Stimulated activated CD4-positive, alpha-beta T cell treated with anti-CD3 and anti-CD28 coated beads, Interleukin-15, amount 100 ng/mL, for 24 hours (primary cell): Measurements from ENCODE around the gene PHF21A.

Experiments used
- DNase-seq: peaks from one replicate; pipeline ENCODE4 v3.0.0-alpha.2; 2020

The PHF21A gene

DNA sequence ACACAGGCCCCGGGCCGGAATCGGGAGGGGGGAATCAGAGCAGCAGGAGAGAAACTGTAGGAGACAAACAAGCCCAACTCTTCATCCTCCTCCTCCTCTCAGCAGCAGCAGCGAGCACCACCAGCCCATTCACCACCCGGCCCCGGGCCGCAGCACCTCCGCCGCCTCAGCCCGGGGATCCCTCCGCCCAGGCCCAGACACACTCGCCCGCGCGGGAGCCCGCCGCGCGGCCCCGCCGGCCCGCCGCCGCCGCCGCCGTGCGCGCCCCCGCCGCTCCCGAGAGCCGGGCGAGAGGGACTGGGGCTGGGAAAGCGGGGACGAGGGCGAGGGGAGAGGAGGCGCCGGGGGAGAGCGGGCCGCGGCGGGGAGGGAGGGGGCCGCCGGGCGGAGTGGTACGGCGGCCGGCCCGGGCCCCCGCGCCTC lies at the start of gene PHF21A:
TSS of gene PHF21A (minus strand) at position 154 of the 423 bp plus-strand sequence. CDS start 37,235 bp downstream, outside the sequence.
- peak; percentile 93 for DNase-seq

GRCh38 chr11:46170797-46171196 lies 49.5 kb upstream of the PHF21A start:
- DNase-seq = no peak

DNA sequence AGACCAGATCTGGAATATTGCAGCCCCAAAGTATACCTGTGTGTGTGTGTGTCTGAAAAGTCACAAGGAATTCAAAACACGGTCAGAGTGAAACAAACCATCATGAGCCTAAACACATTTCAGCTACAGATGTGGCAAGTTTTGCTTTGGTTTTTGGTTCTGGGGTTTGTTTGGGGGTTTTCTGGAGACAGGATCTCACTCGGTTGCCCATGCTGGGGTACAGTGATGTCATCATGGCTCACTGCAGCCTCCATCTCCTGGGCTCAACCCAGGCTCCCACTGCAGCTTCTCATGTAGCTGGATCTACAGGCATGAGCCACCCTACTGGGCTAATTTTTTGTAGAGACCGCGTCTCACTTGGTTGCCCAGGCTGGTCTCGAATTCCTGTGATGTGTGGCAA lies 41.4 kb upstream of the PHF21A start:
- no peak for DNase-seq

GRCh38 chr11:46161201-46161600 lies 39.9 kb upstream of the PHF21A start:
- no peak for DNase-seq

DNA sequence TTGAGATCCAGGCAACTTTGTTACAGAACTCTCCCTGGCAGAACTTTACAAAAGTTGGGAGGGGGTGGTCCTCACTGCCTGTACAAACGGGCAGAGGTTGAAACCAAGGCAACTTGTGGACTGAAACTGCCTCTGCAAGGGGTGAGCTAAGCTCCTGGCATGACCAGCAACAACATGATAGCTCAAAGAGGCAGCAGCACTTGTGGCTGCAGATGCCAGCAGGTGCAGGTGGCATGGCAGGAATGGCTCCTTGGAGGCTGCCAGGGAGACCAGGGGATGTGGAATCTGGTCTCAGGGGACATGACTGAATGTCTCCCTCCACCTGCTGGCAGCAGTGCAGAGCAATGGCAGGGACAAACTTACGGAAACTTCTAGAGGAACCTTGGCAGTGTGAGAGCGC lies 38.8 kb upstream of the PHF21A start:
- DNase-seq = no peak

GRCh38 chr11:46159680-46160079 lies 38.4 kb upstream of the PHF21A start:
- no peak for DNase-seq

- DNase-seq = no peak
These were observed 28.6 kb upstream of the PHF21A start for GRCh38 chr11:46149826-46150225.

DNA sequence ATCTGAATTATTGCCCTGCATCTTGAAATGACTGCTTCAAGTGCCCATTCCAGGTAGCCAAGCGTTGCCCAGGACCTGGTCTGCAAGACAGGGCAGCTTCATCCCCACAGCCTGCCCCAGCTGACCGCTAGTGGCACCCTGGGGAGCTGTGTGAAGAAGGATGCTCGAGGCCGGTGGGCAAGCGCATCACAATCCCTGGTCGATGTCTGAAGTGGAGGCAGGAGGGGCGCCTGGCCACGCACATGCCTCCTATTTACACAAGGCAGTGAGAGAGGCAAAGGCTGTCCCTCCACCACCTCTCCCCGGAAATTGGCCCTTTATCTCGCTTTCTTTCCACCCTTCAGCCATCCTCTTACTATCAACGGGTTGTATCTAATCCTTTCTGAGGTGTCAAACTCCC lies 28.1 kb upstream of the PHF21A start:
- DNase-seq = no peak

- no peak for DNase-seq
These were observed 23.5 kb upstream of the PHF21A start for GRCh38 chr11:46144741-46145140.

- no peak for DNase-seq
These were observed 22.0 kb upstream of the PHF21A start for GRCh38 chr11:46143049-46143806.

- no peak for DNase-seq
These were observed 21.3 kb upstream of the PHF21A start for GRCh38 chr11:46142561-46142960.

DNA sequence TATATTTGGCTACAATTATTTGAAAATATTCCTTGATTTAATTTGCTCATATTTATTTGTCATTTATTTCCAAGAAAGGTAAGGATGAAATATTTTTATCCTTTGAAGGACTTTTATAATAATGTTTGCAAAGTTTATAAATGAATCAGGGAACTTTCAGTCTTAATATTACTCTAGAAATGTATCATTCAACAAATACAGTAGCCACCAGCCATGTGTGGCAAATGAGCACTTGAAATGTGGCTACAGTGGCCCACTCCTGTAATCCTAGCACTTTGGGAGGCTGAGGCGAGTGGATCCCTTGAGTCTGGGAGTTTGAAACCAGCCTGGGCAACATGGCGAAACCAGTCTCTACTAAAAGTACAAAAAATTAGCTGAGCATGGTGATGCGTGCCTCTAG lies 20.3 kb upstream of the PHF21A start:
- DNase-seq = no peak

DNA sequence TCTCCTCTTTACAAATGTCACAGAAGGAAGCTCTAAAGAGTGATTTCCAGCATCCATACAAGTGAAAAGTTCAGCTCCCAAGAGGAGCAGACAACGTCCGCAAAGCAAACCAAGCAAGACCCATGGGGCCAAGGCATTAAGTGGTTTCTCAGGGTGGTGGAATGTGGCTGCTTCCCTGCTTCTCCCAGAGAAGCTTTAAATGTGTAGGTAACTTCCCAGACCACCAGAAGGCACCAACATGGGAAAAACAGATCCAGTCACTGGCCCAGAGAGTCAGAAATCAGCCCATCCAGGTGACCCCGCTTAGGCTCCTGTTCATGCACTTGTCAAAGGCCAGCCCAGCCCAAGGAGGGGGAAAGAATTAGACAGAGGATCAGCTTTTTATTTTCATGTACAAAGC lies 13.3 kb upstream of the PHF21A start:
- no peak for DNase-seq

DNA sequence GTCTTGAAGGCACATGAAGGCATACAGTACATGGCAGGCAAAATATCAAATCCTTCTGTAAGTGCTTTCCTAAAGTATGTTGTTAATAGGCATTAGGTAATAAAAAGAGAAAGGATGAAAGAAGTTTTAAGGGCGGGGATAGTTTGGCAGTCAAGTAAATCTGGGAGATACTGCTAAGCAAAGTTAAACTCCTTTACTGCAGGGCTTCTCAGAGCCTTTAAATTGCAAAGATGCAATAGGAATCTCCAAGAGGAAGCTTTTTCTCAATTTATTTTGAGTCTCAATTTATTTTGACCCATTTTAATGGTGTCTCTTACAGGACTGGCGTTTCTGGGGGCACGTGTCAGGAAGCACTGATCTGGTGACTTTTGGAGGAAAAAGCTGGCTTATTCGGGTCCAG lies 12.8 kb upstream of the PHF21A start:
- no peak for DNase-seq

GRCh38 chr11:46133119-46133518 lies 11.9 kb upstream of the PHF21A start:
- DNase-seq = no peak

- no peak for DNase-seq
These were observed 9.2 kb upstream of the PHF21A start for GRCh38 chr11:46130286-46130940.

DNA sequence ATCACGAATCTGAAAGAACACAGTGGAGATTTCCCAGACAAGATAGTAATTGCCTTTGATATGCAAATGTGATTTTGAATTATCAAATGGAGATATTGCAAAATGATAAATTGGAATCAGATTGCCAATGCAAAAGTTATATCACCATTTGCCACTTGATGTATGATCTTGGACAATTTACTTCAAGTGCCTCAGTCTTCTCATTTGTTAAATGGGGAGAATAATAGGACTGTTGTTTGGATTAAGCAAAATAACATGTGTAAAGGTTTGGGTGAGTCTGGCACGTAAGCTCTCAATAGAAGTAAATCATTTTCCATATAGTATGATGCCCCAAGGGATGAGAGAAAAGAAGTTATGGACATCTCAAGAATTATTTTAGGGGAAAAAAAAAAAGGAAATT lies 7.9 kb upstream of the PHF21A start:
- no peak for DNase-seq

DNA sequence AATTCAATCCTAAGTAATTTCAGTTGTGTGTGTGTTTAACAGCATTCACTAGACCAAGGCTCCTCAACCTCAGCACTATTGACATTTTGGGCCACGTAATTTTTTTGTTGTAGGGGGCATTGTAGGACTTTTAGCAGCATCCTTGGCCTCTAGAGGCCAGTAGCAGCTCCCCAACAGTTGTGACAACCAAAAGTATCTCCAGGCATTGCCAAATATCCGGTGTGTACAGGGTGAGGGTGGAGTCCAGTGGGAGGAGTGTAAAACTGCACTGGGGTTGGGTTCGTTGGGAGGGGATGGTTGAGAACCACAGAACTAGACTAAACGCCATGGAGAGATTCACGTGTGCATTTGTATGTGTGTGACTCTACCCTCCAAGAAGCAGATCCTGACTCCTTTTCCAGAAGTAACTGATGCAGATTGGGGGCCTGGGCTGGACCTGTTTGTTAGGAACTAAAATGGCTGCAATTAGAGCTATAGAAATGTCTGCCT lies 5.9 kb upstream of the PHF21A start:
- DNase-seq = peak; percentile 50

- no peak for DNase-seq
These were observed 4.0 kb upstream of the PHF21A start for GRCh38 chr11:46125284-46125683.

DNA sequence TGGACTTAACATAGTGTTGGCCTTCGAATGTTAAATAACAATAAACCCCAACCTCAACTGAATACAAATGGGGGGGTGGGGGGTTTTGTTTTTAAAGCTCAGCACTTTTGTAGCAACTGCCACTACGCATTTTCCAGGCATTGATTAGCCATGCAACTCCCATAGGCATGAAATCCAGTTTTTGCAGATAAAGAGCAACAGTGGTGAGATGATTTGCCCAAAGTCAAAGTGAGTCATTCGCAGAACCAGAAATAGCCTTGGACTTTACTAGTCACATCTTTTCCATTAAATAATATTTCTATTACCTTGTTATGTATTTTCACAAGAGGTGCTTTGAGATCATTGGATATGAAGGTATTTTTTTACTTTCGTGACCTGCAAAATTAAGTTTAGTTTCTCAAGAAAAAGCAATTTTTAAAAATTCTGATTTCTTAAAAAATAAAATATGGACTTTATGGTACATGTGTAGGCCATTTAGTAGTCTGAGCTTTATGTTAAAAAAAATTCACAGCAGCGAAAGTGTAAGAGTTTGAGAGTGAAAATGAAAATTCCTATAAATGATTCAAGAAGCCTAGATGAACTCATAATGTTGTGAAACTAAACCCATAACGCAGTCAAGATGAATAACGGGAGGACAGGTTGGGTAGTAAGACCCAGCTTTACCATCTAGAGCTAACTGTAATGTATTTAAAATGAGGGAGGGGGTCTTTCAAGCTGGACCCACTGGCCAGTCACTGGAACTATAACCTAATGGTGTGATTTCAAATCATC lies 1.9 kb upstream of the PHF21A start:
- no peak for DNase-seq

DNA sequence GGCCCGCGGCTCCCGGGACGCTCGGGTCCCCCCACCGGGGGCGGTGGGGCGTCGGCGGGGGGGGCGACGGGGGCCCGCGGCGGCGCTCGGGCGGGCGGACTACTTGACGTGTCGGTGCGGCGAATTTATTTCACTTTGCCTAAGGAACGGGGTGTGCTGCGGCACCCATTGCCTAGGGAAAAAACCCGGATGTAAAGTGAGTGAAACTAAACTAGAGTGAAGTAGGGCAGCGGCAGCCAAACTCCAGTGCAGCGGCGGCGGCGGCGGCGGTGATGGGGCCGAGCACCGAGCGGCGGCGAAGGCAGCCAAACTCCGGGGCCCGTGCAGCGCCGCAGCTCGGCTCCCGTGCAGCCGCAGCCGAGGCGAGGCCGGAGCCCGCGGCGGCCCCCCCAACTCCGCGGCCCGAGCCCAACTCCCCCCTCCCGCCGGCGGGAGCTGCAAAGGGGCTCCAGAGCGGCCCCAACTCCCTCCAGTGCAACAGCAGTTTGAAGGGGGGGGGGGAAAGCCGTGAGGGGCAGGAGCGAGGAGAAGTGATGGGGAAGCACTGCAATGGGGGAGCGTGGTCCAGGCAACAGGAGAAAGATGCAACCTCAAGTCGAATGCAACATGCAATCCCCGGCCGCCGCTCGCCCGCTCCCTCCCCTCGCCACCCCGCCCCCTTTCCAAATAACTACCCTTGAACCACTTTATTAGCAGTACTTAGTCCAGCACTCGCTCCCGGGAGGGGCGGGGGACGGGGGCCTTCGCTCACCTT lies 647 bp upstream of the PHF21A start:
- DNase-seq = peak; percentile 76

DNA sequence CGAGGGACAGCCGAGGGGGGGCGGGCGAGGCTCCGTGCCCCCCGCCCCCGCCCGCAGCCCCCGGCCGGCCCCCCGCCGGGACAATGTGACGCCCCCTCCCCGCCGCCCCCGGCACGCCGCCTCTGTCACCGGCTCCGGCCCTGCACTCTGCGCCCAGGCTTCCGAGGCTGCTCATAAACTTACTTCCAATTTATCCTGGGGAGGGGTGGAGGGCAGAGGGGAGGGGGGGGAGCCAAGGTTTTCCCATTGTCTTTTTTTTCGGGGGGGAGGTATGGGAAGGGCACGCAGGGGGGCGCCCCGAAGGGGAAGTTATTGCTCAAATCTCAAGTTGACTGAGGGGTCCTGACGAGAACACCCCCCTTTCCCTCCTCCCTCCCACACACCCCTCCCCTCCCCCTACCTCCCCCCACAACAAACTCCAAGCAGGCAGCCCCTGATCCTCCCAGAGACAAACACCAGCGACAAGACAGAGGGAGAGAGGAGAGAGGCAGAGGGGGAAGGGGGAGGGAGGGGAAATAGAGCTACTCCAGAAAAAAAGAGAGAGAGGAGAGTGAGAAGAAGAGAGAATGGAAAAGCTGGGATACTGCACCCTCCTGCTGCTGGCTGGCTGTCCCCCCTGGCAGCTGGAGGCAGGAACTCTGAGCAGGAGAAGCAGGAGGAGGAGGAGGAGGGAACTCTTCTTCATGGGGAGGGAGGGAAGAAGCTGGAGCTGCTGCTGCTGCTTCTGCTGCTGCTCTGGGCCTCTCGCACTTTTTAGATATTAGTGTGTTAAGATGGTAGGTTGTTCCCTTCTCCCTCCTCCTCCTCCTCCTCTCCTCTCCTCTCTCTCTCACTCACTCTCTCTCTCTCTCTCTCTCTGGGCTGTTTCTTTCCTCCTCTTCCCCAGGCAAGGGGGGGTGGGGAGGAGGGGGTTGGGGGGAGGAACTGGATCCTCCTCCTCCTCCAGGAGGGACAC lies 631 bp downstream of the PHF21A start:
- DNase-seq = peak; percentile 36
